Hepatocyte (in vitro differentiated cells): Measurements from ENCODE around the gene PPAT. TPM values are rescaled to one million over a fixed set of nuclear protein-coding genes. Genes with fewer than 3 reads are reported as not detected.

Experiments
- DNase-seq: peaks from one replicate; pipeline ENCODE4 v3.0.0-alpha.2; 2016; ENCODE audit warnings: low spot score
- H2AFZ ChIP-seq: fragments of 200-600 bp; sonication (generic); 2 replicates; pipeline ENCODE4 v1.6.0; 2016; ENCODE audit warnings: antibody characterized with exemption, mild to moderate bottlenecking
- H3K27ac ChIP-seq: fragments of 200-600 bp; sonication (generic); 2 replicates; pipeline ENCODE4 v1.5.1; 2016; ENCODE audit warnings: mild to moderate bottlenecking
- H3K27me3 ChIP-seq: fragments of 200-600 bp; sonication (generic); 2 replicates; pipeline ENCODE4 v1.6.1; 2016
- H3K36me3 ChIP-seq: fragments of 200-600 bp; sonication (generic); replicated peaks from 2 replicates; pipeline ENCODE4 v1.5.1; 2016; ENCODE audit warnings: low read depth; ENCODE audit not compliant: insufficient read depth
- H3K4me1 ChIP-seq: fragments of 200-600 bp; sonication (generic); 2 replicates; pipeline ENCODE4 v1.5.1; 2016; ENCODE audit warnings: mild to moderate bottlenecking, moderate library complexity; ENCODE audit not compliant: insufficient read depth
- H3K4me2 ChIP-seq: fragments of 200-600 bp; sonication (generic); 2 replicates; pipeline ENCODE4 v1.6.0; 2016
- H3K4me3 ChIP-seq: fragments of 200-600 bp; sonication (generic); 2 replicates; pipeline ENCODE4 v1.5.1; 2016; ENCODE audit warnings: mild to moderate bottlenecking
- H3K79me2 ChIP-seq: fragments of 200-600 bp; sonication (generic); 2 replicates; pipeline ENCODE4 v1.6.0; 2017; ENCODE audit warnings: mild to moderate bottlenecking
- H3K9me2 ChIP-seq: fragments of 200-600 bp; sonication (generic); replicated peaks from 2 replicates; pipeline ENCODE4 v1.6.0; 2017; ENCODE audit warnings: mild to moderate bottlenecking; ENCODE audit not compliant: insufficient read depth
- H3K9me3 ChIP-seq: fragments of 200-600 bp; sonication (generic); 2 replicates; pipeline ENCODE4 v1.5.1; 2016; ENCODE audit warnings: low read depth, mild to moderate bottlenecking
- H4K20me1 ChIP-seq: fragments of 200-600 bp; sonication (generic); 2 replicates; pipeline ENCODE4 v1.6.0; 2016; ENCODE audit warnings: mild to moderate bottlenecking; ENCODE audit not compliant: insufficient read depth, poor library complexity, severe bottlenecking
- EZH2 ChIP-seq: fragments of 200-600 bp; sonication (generic); IDR thresholded peaks from 2 replicates; pipeline ENCODE4 v1.6.1; 2016; ENCODE audit warnings: antibody characterized with exemption, mild to moderate bottlenecking, borderline replicate concordance
- EZH2phosphoT487 ChIP-seq: fragments of 200-600 bp; sonication (generic); IDR thresholded peaks from one replicate; pipeline ENCODE4 v1.6.1; 2018; ENCODE audit warnings: antibody characterized with exemption, mild to moderate bottlenecking, low read depth, moderate library complexity; ENCODE audit not compliant: unreplicated experiment, severe bottlenecking
- WGBS: methylation state at CpG from one replicate; pipeline ENCODE4 v1.1.6; 2016; ENCODE audit warnings: low lambda C conversion rate; ENCODE audit errors: missing lambda C conversion rate; 5-methylcytosine and 5-hydroxymethylcytosine counted together
- polyA plus RNA-seq: library from polyadenylated mRNA; unstranded; fragments of >200 nt; fragmentation: Nextera tagmentation; extraction: Ambion mirVana; gene quantifications from 2 replicates; pipeline ENCODE4 v1.2.1, GENCODE V29; 2016
- total RNA-seq: library from RNA; depleted of rRNA; stranded (reverse); fragments of >200 nt; gene quantifications from 2 replicates; pipeline ENCODE4 v1.2.3, GENCODE V29; 2014
- TF ChIP-seq, protein P1 (sequence below): fragments of 200-600 bp; sonication (generic); IDR thresholded peaks from 2 replicates; pipeline ENCODE4 v1.5.1; 2016; ENCODE audit warnings: antibody characterized with exemption, mild to moderate bottlenecking; ENCODE audit not compliant: poor library complexity

Gene PPAT
- total RNA-seq: 17.1 and 21.0 TPM in 2 replicates
- 7.6 and 8.0 TPM in 2 replicates for polyA plus RNA-seq

DNA sequence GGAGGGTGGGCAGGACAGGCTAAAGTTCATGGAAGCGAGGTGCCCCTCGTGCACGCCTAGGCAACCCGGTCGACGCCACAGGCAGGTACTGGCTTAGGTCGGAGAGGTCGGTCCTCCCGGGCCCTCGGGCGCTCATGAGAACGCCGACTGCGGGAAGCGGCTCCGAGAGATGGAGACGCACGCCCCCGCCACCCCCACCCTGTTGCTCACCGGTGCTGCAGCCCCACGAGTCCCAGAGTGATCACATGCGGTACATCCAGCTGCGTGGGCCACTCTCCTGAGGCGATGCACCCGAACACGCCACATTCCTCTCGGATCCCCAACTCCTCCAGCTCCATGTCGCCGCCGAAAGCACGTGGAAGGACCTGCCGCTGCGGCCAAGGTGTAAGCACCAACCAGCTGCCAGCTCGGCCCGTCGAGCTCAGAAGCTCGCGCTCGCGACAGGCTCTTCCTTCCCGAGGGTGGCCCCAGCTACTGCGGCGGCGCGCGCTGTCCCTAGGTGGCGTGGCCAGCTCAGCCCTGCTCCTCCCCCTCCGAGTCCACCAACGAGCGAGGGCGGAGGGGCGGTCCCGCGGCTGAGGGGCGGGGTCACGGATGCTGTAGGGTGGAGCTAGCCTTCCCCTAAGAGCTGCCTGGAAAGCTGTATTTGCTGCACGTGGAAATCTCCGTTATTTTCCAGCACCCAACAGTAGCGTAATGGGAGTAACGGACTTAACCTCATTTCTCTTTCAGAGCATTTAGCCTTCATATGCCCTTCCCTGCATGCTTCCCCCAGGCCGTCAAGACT lies at the start of gene PPAT:
Gene PPAT, minus strand, starts transcription at position 476 of the 787 bp plus-strand sequence. Its CDS starts 138 bp downstream, at position 338.
- Histone ChIP-seq H3K36me3 (no peaks in the 10 kb centered on the region), H3K4me2 (peak within 1 kb of the TSS; percentile 90), H2AFZ (peak within 1 kb of the TSS; percentile 81), H3K79me2 (peaks cover 69% of the 10 kb centered on the region), H3K9me2 (no peaks in the 10 kb centered on the region), H3K4me1 (no peaks in the 10 kb centered on the region), H3K4me3 (peak within 1 kb of the TSS; percentile 59), H3K27me3 (no peaks in the 10 kb centered on the region), H3K9me3 (no peaks in the 10 kb centered on the region), H3K27ac (peak within 1 kb of the TSS; percentile 88), H4K20me1 (no peaks in the 10 kb centered on the region)
- peak; percentile 99 for DNase-seq
- WGBS: under 1% methylated on average over 42 of the region's 61 CpGs
- TF ChIP-seq EZH2phosphoT487 (no peak), EZH2 (no peak)
- TF ChIP-seq, protein P1, sequence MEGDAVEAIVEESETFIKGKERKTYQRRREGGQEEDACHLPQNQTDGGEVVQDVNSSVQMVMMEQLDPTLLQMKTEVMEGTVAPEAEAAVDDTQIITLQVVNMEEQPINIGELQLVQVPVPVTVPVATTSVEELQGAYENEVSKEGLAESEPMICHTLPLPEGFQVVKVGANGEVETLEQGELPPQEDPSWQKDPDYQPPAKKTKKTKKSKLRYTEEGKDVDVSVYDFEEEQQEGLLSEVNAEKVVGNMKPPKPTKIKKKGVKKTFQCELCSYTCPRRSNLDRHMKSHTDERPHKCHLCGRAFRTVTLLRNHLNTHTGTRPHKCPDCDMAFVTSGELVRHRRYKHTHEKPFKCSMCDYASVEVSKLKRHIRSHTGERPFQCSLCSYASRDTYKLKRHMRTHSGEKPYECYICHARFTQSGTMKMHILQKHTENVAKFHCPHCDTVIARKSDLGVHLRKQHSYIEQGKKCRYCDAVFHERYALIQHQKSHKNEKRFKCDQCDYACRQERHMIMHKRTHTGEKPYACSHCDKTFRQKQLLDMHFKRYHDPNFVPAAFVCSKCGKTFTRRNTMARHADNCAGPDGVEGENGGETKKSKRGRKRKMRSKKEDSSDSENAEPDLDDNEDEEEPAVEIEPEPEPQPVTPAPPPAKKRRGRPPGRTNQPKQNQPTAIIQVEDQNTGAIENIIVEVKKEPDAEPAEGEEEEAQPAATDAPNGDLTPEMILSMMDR: no peak

DNA sequence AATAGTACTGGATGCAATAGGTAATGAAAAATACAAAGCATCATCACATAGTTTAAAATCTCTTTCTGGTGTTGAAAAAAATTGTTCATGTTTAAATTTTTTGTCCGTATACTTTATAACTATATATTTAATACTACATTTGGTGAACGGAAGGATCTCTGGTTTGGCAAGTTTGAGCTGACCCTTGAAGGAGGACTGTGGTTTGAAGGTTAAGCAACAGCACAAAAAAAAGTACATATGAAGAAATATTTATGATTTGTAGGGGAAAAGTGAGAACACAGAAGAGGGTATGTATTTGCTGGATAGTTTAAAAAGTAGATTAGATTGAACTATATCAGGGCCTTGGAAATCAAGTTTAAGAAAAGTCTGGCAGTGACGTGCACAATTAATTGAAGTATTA lies 45.3 kb upstream of the PPAT start:
- Histone ChIP-seq H3K27ac (no peak overlapping the region), H3K36me3 (no peaks in the 10 kb centered on the region), H3K9me3 (no peaks in the 10 kb centered on the region), H4K20me1 (no peaks in the 10 kb centered on the region), H3K9me2 (no peaks in the 10 kb centered on the region), H3K4me3 (no peak overlapping the region), H3K4me1 (no peaks in the 10 kb centered on the region), H3K4me2 (no peak overlapping the region), H3K79me2 (no peaks in the 10 kb centered on the region), H2AFZ (no peak overlapping the region), H3K27me3 (no peaks in the 10 kb centered on the region)
- 94% methylated on average over 3 of the region's 3 CpGs for WGBS
- TF ChIP-seq EZH2 (no peak), EZH2phosphoT487 (no peak)
- TF ChIP-seq, protein P1: no peak
- DNase-seq: no peak

DNA sequence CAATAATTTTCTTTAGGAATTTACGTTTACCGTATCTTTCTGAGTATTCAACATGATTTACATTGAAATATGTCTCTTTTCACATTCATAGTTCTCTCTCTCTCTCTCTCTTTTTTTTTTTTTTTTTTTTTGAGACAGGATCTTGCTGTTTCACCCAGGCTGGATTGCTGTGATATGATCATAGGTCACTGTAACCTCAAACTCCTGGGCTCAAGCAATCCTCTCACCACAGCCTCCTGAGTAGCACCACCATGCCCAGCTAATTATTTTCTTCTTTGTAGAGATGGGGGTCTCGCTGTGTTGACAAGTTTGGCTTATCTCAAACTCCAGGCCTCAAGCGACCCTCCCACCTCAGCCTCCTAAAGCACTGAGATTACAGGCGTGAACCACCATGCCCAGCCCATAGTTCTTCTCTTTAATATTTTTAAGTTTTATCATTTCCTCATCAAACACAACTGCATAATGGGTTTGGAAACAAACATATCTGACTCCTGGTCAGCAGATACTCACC lies 41.8 kb upstream of the PPAT start:
- no peaks in the 10 kb centered on the region for H4K20me1 ChIP-seq
- peaks cover 6% of the 10 kb centered on the region for H3K79me2 ChIP-seq
- no peaks in the 10 kb centered on the region for H3K36me3 ChIP-seq
- no peak overlapping the region for H3K4me2 ChIP-seq
- no peaks in the 10 kb centered on the region for H3K9me3 ChIP-seq
- no peak overlapping the region for H3K27ac ChIP-seq
- TF ChIP-seq EZH2phosphoT487 (no peak), EZH2 (no peak)
- TF ChIP-seq, protein P1: no peak
- H3K9me2 ChIP-seq: no peaks in the 10 kb centered on the region
- no peak overlapping the region for H2AFZ ChIP-seq
- H3K4me1 ChIP-seq: no peaks in the 10 kb centered on the region
- no peak for DNase-seq
- 97% methylated on average over 5 of the region's 5 CpGs for WGBS
- H3K27me3 ChIP-seq: no peaks in the 10 kb centered on the region
- H3K4me3 ChIP-seq: no peak overlapping the region
